ENCODE data around the gene MYO5A.
A peak's percentile ranks its signal among the peaks of the same experiment; 100 is the strongest.
"Not testable (repeated sequence)": the region's sequence is repeated elsewhere in the genome, so short reads cannot be mapped to it uniquely, and the experiment has no call there.

The MYO5A gene

GRCh38 chr15:52540374-52541012 is 11.8 kb upstream of the MYO5A start:
- DNase-seq, result no peak

- DNase-seq, result no peak
Observed at GRCh38 chr15:52537459-52537858, 8.8 kb upstream of the MYO5A start.

GRCh38 chr15:52532427-52532826 is 3.7 kb upstream of the MYO5A start:
- no peak for DNase-seq

- no peak for DNase-seq
Observed at GRCh38 chr15:52529940-52530339, 1.3 kb upstream of the MYO5A start.

- no peak for DNase-seq
Observed at GRCh38 chr15:52529341-52529924, 753 bp upstream of the MYO5A start.

GRCh38 chr15:52527911-52528563 is 643 bp downstream of the MYO5A start:
- peak; percentile 40 for DNase-seq

- no peak for DNase-seq
Observed at GRCh38 chr15:52527196-52527910, 1.3 kb downstream of the MYO5A start.

- DNase-seq, result no peak
Observed at GRCh38 chr15:52524223-52525136, 4.2 kb downstream of the MYO5A start.

- no peak for DNase-seq
Observed at GRCh38 chr15:52523647-52524046, 5.0 kb downstream of the MYO5A start.

GRCh38 chr15:52523192-52523591 is 5.5 kb downstream of the MYO5A start:
- no peak for DNase-seq

GRCh38 chr15:52521682-52522081 is 7.0 kb downstream of the MYO5A start:
- no peak for DNase-seq

GRCh38 chr15:52520421-52520820 is 8.3 kb downstream of the MYO5A start:
- DNase-seq, result no peak

- DNase-seq, result no peak
Observed at GRCh38 chr15:52518487-52519371, 10.0 kb downstream of the MYO5A start.

- no peak for DNase-seq
Observed at GRCh38 chr15:52517014-52517413, 11.7 kb downstream of the MYO5A start.

- DNase-seq, result no peak
Observed at GRCh38 chr15:52515343-52515742, 13.3 kb downstream of the MYO5A start.

- DNase-seq, result no peak
Observed at GRCh38 chr15:52514482-52514881, 14.2 kb downstream of the MYO5A start.

GRCh38 chr15:52512869-52513268 is 15.8 kb downstream of the MYO5A start:
- not testable (repeated sequence) for DNase-seq

- no peak for DNase-seq
Observed at GRCh38 chr15:52511084-52511483, 17.6 kb downstream of the MYO5A start.

- DNase-seq, result no peak
Observed at GRCh38 chr15:52509500-52510245, 19.0 kb downstream of the MYO5A start.

- no peak for DNase-seq
Observed at GRCh38 chr15:52506549-52506948, 22.1 kb downstream of the MYO5A start.

- DNase-seq, result no peak
Observed at GRCh38 chr15:52505151-52505550, 23.5 kb downstream of the MYO5A start.
